ENCODE measurements around the gene FRS2.

The FRS2 gene

GRCh38 chr12:69511016-69511415 lies 40.8 kb downstream of the FRS2 start:
- Histone ChIP-seq H3K9ac (ENCODE audit: low read length) (no peak overlapping the region), H3K36me3 (ENCODE audit: control insufficient read depth, insufficient read depth, low read length) (no peaks in the 10 kb centered on the region), H3K27ac (ENCODE audit: low read depth, low read length) (no peak overlapping the region), H3K4me3 (ENCODE audit: low read length) (no peak overlapping the region), H3K4me1 (ENCODE audit: control insufficient read depth, insufficient read depth, low read length) (peaks cover 18% of the 10 kb centered on the region), H3K27me3 (ENCODE audit: control insufficient read depth, insufficient read depth, low read length) (no peaks in the 10 kb centered on the region)

- H3K9ac ChIP-seq (ENCODE audit: low read length): no peak overlapping the region
- no peak overlapping the region for H3K27ac ChIP-seq (ENCODE audit: low read depth, low read length)
- no peaks in the 10 kb centered on the region for H3K27me3 ChIP-seq (ENCODE audit: control insufficient read depth, insufficient read depth, low read length)
- H3K4me1 ChIP-seq (ENCODE audit: control insufficient read depth, insufficient read depth, low read length): peaks cover 18% of the 10 kb centered on the region
- no peak overlapping the region for H3K4me3 ChIP-seq (ENCODE audit: low read length)
- H3K36me3 ChIP-seq (ENCODE audit: control insufficient read depth, insufficient read depth, low read length): no peaks in the 10 kb centered on the region
Observed at GRCh38 chr12:69511469-69512267, 41.5 kb downstream of the FRS2 start.

DNA sequence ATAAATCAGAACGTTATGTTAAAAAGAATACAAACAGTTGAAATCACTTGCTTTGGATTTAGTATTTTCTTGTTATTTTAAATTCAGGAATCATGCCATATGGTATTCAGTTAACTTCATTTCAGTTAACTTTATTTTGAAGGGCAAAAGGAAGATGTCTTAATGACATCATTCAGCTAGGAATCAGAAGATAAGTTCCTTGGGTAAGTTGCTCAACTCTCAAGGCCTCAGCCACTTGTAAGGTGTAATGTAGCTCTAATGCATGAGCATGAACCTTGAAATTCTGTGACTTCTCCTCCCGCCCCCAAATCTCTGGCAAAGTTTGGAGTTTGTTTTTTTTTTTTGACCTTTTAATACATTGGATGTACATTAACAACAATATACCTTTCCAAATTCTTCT lies 42.6 kb downstream of the FRS2 start:
- Histone ChIP-seq H3K4me1 (ENCODE audit: control insufficient read depth, insufficient read depth, low read length) (peaks cover 18% of the 10 kb centered on the region), H3K27ac (ENCODE audit: low read depth, low read length) (no peak overlapping the region), H3K9ac (ENCODE audit: low read length) (no peak overlapping the region), H3K27me3 (ENCODE audit: control insufficient read depth, insufficient read depth, low read length) (no peaks in the 10 kb centered on the region), H3K4me3 (ENCODE audit: low read length) (no peak overlapping the region), H3K36me3 (ENCODE audit: control insufficient read depth, insufficient read depth, low read length) (no peaks in the 10 kb centered on the region)

DNA sequence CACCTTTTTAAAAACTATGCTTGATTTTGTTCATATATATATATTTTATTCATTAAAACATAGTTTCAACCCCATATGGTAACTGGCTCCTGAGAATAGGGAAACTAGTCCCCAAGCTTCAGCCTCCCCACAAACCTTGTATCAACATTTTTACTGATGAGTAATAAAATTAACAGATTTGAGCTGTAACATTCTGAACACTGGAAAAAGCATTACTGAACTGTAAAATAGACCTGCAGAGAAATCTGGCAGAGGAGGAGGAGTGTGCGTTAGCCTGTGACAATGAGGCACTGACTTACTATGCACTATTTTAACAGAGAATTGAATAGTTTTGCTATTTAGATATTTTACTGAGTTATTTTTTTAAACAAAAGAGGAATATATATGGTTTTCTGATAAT lies 43.1 kb downstream of the FRS2 start:
- no peaks in the 10 kb centered on the region for H3K36me3 ChIP-seq (ENCODE audit: control insufficient read depth, insufficient read depth, low read length)
- no peak overlapping the region for H3K27ac ChIP-seq (ENCODE audit: low read depth, low read length)
- H3K4me3 ChIP-seq (ENCODE audit: low read length): no peak overlapping the region
- H3K9ac ChIP-seq (ENCODE audit: low read length): no peak overlapping the region
- H3K4me1 ChIP-seq (ENCODE audit: control insufficient read depth, insufficient read depth, low read length): peaks cover 16% of the 10 kb centered on the region
- no peaks in the 10 kb centered on the region for H3K27me3 ChIP-seq (ENCODE audit: control insufficient read depth, insufficient read depth, low read length)

DNA sequence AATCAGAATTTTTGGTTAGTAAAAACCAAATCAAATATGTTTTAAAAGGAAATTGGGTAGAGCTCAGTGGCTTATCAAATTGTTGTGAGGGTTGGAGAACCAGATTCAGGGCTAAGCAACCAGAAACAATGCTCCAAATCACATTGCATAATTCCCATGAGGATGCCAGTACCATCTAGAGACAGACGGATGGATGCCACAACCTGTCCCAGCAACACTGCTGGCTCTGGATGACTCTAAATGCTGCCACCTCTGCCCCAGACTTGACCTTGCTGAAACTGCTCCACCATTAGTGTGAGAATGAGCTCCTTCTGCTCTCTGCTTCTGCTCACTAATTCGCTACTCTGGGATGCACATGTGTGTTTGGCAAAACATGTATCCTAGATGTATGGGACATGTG lies 43.9 kb downstream of the FRS2 start:
- Histone ChIP-seq H3K36me3 (ENCODE audit: control insufficient read depth, insufficient read depth, low read length) (no peaks in the 10 kb centered on the region), H3K4me1 (ENCODE audit: control insufficient read depth, insufficient read depth, low read length) (peaks cover 15% of the 10 kb centered on the region), H3K27ac (ENCODE audit: low read depth, low read length) (no peak overlapping the region), H3K4me3 (ENCODE audit: low read length) (no peak overlapping the region), H3K27me3 (ENCODE audit: control insufficient read depth, insufficient read depth, low read length) (no peaks in the 10 kb centered on the region), H3K9ac (ENCODE audit: low read length) (no peak overlapping the region)

GRCh38 chr12:69514845-69515244 lies 44.7 kb downstream of the FRS2 start:
- H3K36me3 ChIP-seq (ENCODE audit: control insufficient read depth, insufficient read depth, low read length): no peaks in the 10 kb centered on the region
- no peak overlapping the region for H3K27ac ChIP-seq (ENCODE audit: low read depth, low read length)
- H3K9ac ChIP-seq (ENCODE audit: low read length): no peak overlapping the region
- peaks cover 14% of the 10 kb centered on the region for H3K4me1 ChIP-seq (ENCODE audit: control insufficient read depth, insufficient read depth, low read length)
- no peak overlapping the region for H3K4me3 ChIP-seq (ENCODE audit: low read length)
- H3K27me3 ChIP-seq (ENCODE audit: control insufficient read depth, insufficient read depth, low read length): no peaks in the 10 kb centered on the region

DNA sequence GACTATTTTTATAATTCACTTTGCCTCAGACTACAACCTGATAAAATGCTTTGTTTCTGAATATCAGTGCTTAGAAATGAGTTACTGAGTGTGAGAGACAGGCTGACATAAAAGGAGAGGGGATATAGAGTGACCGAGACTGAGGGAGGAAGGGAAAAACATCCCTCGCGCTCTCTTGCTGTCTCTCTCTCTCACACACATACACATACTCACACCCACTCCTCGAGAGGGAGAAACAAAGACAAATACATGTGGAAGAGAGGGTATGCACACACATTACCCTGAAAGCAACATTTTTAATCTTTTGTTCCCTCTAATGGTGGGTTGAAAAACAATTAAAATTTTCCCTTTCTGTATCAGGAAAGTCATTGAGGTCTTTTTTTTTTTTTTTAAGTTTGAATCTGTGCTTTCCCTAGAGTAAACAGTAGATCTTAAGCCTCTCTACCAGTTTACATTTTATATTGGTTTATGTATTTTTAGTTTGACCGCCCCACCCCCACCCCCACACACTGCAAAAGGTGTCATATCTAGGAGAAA lies 45.3 kb downstream of the FRS2 start:
- Histone ChIP-seq H3K9ac (ENCODE audit: low read length) (no peak overlapping the region), H3K4me3 (ENCODE audit: low read length) (no peak overlapping the region), H3K27me3 (ENCODE audit: control insufficient read depth, insufficient read depth, low read length) (no peaks in the 10 kb centered on the region), H3K27ac (ENCODE audit: low read depth, low read length) (no peak overlapping the region), H3K4me1 (ENCODE audit: control insufficient read depth, insufficient read depth, low read length) (peaks cover 13% of the 10 kb centered on the region), H3K36me3 (ENCODE audit: control insufficient read depth, insufficient read depth, low read length) (no peaks in the 10 kb centered on the region)

DNA sequence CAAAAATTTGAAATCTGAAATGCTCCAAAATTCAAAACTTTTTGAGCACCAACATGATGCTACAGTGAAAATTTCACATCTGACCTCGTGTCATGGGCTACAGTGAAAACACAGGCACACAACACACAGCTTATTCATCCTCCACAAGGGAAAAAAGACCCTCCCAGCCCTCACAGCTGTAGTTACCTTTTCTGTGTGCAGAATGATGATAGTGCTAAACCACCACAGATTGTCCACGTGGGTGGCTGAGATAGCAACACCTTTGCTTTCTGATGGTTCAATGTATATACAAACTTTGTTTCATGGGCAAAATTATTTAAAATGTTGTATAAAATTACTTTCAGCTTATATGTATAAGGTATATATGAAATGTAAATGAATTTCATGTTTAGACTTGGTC lies 46.8 kb downstream of the FRS2 start:
- Histone ChIP-seq H3K27me3 (ENCODE audit: control insufficient read depth, insufficient read depth, low read length) (no peaks in the 10 kb centered on the region), H3K4me3 (ENCODE audit: low read length) (no peak overlapping the region), H3K9ac (ENCODE audit: low read length) (no peak overlapping the region), H3K4me1 (ENCODE audit: control insufficient read depth, insufficient read depth, low read length) (peaks cover 13% of the 10 kb centered on the region), H3K36me3 (ENCODE audit: control insufficient read depth, insufficient read depth, low read length) (no peaks in the 10 kb centered on the region), H3K27ac (ENCODE audit: low read depth, low read length) (no peak overlapping the region)

DNA sequence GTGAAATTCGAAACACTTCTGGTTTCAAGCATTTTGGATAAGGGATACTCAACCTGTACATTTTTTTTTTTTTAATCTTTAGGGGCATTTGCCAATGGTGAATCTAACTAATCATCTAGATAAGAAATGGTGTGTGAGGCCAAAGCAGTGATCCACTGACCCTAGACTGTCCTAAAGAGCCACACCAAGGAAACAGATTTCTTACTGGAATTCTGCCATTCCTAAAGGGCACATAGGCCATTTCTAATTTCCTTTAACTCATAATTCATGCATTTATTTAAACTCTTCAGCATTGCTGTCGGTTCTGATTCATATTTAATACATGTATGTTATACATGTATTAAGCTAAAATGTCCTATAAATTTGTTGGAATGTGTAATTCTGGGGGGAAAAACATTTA lies 47.2 kb downstream of the FRS2 start:
- Histone ChIP-seq H3K27me3 (ENCODE audit: control insufficient read depth, insufficient read depth, low read length) (no peaks in the 10 kb centered on the region), H3K9ac (ENCODE audit: low read length) (no peak overlapping the region), H3K27ac (ENCODE audit: low read depth, low read length) (no peak overlapping the region), H3K36me3 (ENCODE audit: control insufficient read depth, insufficient read depth, low read length) (no peaks in the 10 kb centered on the region), H3K4me1 (ENCODE audit: control insufficient read depth, insufficient read depth, low read length) (peaks cover 10% of the 10 kb centered on the region), H3K4me3 (ENCODE audit: low read length) (no peak overlapping the region)

- Histone ChIP-seq H3K36me3 (ENCODE audit: control insufficient read depth, insufficient read depth, low read length) (no peaks in the 10 kb centered on the region), H3K27ac (ENCODE audit: low read depth, low read length) (no peak overlapping the region), H3K4me3 (ENCODE audit: low read length) (no peak overlapping the region), H3K9ac (ENCODE audit: low read length) (no peak overlapping the region), H3K4me1 (ENCODE audit: control insufficient read depth, insufficient read depth, low read length) (peaks cover 8% of the 10 kb centered on the region), H3K27me3 (ENCODE audit: control insufficient read depth, insufficient read depth, low read length) (no peaks in the 10 kb centered on the region)
Observed at GRCh38 chr12:69519871-69520270, 49.7 kb downstream of the FRS2 start.

GRCh38 chr12:69523433-69524330 lies 53.5 kb downstream of the FRS2 start:
- Histone ChIP-seq H3K4me3 (ENCODE audit: low read length) (no peak overlapping the region), H3K4me1 (ENCODE audit: control insufficient read depth, insufficient read depth, low read length) (no peaks in the 10 kb centered on the region), H3K27ac (ENCODE audit: low read depth, low read length) (no peak overlapping the region), H3K36me3 (ENCODE audit: control insufficient read depth, insufficient read depth, low read length) (no peaks in the 10 kb centered on the region), H3K27me3 (ENCODE audit: control insufficient read depth, insufficient read depth, low read length) (no peaks in the 10 kb centered on the region), H3K9ac (ENCODE audit: low read length) (no peak overlapping the region)

DNA sequence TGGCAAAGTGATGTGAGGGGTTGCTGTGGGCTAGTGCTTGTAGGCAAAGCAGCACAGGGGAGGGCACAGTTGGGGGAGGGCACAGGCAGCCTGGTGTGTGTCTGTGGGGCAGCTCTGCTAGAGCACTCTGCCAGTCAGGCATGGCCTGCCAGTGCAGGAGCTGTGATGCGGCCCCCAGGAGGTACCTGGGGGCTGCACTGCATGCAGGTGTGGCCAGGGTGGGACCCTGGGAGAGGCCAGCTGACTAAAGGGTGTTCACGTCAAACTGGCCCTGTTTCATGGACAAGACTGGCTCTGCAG lies 54.1 kb downstream of the FRS2 start:
- no peaks in the 10 kb centered on the region for H3K27me3 ChIP-seq (ENCODE audit: control insufficient read depth, insufficient read depth, low read length)
- H3K4me3 ChIP-seq (ENCODE audit: low read length): no peak overlapping the region
- H3K4me1 ChIP-seq (ENCODE audit: control insufficient read depth, insufficient read depth, low read length): no peaks in the 10 kb centered on the region
- no peak overlapping the region for H3K9ac ChIP-seq (ENCODE audit: low read length)
- H3K36me3 ChIP-seq (ENCODE audit: control insufficient read depth, insufficient read depth, low read length): no peaks in the 10 kb centered on the region
- no peak overlapping the region for H3K27ac ChIP-seq (ENCODE audit: low read depth, low read length)
